Measurements from ENCODE around the gene METTL9.

DNA sequence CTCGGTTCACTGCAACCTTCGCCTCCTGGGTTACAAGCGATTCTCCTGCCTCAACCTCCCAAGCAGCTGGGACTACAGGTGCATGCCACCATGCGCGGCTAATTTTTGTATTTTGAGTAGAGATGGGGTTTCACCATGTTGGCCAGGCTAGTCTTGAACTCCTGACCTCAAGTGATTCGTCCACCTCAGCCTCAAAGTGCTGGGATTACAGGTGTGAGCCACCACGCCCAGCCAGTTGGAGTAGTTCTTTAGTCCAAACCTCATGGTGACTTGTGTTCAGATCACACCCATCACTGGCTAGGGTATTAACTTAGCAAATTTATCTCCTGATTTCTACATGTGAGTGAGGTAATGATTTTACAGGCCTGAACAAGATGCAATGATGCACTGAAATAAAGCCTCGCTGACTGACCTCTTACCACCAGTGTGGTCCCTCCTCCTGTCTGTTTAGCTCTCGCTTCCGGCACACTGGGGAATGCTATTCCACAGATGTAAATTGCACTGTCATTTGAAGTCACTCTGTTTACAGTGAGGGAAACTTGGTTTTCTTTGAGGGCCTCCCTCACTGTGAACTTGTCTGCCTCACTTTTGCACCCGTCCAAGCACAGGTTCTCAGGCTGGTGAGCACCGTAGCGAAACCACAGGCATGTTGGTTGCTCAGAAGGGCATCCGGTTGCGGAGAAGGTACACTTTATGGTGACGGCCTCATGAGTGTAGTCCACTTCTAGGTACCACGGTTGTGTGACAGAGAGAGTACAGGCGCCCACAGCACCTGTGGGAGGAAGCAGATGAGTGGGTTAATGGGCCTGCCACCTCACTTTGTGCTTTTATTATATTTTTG is 47.6 kb downstream of the METTL9 start:
- TF ChIP-seq, protein P1, sequence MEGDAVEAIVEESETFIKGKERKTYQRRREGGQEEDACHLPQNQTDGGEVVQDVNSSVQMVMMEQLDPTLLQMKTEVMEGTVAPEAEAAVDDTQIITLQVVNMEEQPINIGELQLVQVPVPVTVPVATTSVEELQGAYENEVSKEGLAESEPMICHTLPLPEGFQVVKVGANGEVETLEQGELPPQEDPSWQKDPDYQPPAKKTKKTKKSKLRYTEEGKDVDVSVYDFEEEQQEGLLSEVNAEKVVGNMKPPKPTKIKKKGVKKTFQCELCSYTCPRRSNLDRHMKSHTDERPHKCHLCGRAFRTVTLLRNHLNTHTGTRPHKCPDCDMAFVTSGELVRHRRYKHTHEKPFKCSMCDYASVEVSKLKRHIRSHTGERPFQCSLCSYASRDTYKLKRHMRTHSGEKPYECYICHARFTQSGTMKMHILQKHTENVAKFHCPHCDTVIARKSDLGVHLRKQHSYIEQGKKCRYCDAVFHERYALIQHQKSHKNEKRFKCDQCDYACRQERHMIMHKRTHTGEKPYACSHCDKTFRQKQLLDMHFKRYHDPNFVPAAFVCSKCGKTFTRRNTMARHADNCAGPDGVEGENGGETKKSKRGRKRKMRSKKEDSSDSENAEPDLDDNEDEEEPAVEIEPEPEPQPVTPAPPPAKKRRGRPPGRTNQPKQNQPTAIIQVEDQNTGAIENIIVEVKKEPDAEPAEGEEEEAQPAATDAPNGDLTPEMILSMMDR (IDR thresholded peaks at IDR 0.05): no peak
- no peak for TF ChIP-seq EP300 (IDR thresholded peaks at IDR 0.05)
- TF ChIP-seq POLR2A (IDR thresholded peaks at IDR 0.05): no peak

Measured in ovary (tissue), 3 donors.